SJCRH30 (cell line): ENCODE measurements around the gene IL32. TPM values are rescaled to one million over a fixed set of nuclear protein-coding genes. Genes with fewer than 3 reads are reported as not detected.
A peak's percentile ranks its signal among the peaks of the same experiment; 100 is the strongest.

ENCODE experiments used
- DNase-seq, 2 experiments: peaks; one replicate each; pipeline ENCODE4 v3.0.0-alpha.2; 2015 to 2020
- H3K27ac ChIP-seq: fragments of 250-450 bp; sonication (Bioruptor Pico); 2 replicates; pipeline ENCODE4 v1.5.1; 2020; ENCODE audit warnings: mild to moderate bottlenecking, moderate library complexity
- H3K27me3 ChIP-seq: fragments of 250-450 bp; sonication (Bioruptor Pico); 2 replicates; pipeline ENCODE4 v1.5.1; 2020; ENCODE audit warnings: mild to moderate bottlenecking, moderate library complexity
- H3K36me3 ChIP-seq: fragments of 250-450 bp; sonication (Bioruptor Pico); 2 replicates; pipeline ENCODE4 v1.5.1; 2020; ENCODE audit warnings: mild to moderate bottlenecking, moderate library complexity
- H3K4me1 ChIP-seq: fragments of 250-450 bp; sonication (Bioruptor Pico); 2 replicates; pipeline ENCODE4 v1.5.1; 2020; ENCODE audit warnings: mild to moderate bottlenecking, moderate library complexity
- H3K4me3 ChIP-seq: fragments of 250-450 bp; sonication (Bioruptor Pico); 2 replicates; pipeline ENCODE4 v1.5.1; 2020; ENCODE audit warnings: mild to moderate bottlenecking, moderate library complexity
- H3K9me3 ChIP-seq: fragments of 250-450 bp; sonication (Bioruptor Pico); replicated peaks from 2 replicates; pipeline ENCODE4 v1.5.1; 2020; ENCODE audit warnings: mild to moderate bottlenecking, moderate library complexity
- total RNA-seq: library from RNA; depleted of rRNA; stranded (reverse); fragments of >200 nt; shearing (Covaris generic); gene quantifications from 2 replicates; pipeline ENCODE4 v1.2.3, GENCODE V29; 2014; rRNA removed

IL32 gene, protein sequence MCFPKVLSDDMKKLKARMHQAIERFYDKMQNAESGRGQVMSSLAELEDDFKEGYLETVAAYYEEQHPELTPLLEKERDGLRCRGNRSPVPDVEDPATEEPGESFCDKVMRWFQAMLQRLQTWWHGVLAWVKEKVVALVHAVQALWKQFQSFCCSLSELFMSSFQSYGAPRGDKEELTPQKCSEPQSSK
- 158 and 177 TPM in 2 replicates for total RNA-seq

DNA sequence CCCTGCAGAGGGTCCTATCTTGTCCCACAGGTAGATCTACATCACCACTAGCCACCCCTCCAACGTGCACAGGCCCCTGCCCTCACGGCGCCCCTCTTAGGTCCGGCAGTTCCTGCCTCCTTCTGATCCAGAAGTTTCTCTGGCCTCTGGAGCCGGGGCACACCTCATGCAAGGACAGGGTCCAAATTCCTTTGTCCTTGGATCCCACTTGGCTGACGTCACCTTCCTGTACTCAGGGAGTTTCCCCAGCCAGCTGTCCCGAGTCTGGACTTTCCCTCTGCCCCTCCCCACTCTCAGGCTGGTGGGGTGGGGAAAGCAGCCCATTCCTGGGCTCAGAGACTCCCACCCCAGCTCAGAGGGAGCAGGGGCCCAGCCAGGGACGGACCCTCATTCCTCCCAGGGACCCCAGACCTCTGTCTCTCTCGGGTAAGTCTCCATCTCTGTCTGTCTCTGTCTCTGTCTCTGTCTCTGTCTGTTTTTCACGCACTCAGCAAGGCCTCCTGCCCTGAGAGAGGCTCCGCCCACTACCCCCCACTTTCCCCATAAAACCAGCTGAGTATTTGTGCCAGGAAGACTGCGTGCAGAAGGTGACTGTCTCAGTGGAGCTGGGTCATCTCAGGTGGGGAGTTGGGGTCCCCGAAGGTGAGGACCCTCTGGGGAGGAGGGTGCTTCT, at the start of gene IL32:
Gene IL32 (plus strand): TSS at position 572 of the 673 bp plus-strand sequence. CDS start 172 bp downstream, outside the sequence.
- peak within 1 kb of the TSS; percentile 92 for H3K27ac ChIP-seq
- H3K27me3 ChIP-seq = no peaks in the 10 kb centered on the region
- H3K4me3 ChIP-seq = peak within 1 kb of the TSS; percentile 69
- peak; percentile 88 to 89 for DNase-seq
- no peaks in the 10 kb centered on the region for H3K9me3 ChIP-seq
- peaks cover 22% of the 10 kb centered on the region for H3K4me1 ChIP-seq
- peaks cover 18% of the 10 kb centered on the region for H3K36me3 ChIP-seq

DNA sequence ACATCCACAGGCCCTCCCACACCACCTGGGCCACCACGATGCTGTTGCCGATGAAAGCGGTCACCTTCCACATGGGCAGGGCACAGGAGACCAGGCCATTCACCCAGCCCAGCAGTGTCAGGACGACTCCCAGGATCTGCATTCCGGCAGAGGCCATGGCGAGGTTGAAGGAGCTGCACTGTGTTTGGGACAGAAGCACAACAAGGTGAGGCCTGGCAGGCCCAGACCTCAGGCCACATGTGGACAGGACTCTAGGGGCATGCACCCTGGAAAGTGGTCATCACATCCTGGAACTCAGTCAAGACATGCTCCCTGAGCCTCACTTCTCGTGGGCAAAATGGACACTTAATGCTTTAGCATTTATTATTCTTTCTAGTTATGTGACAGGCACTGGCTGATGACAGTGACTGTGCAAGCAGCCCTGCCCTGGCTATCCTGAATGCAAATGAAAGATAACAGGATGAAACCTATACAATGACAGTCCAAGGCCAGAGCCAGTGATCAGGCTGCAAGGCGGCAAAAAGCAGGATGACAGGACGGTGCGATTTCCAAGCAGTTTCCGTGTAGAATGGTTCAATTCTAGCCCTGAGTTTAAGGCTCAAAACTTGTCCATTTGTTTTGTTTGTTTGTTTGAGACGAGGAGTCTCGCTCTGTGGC, 49.4 kb upstream of the IL32 start:
- Histone ChIP-seq H3K27ac (no peak overlapping the region), H3K36me3 (no peaks in the 10 kb centered on the region), H3K9me3 (no peaks in the 10 kb centered on the region), H3K4me3 (no peak overlapping the region), H3K4me1 (peaks cover 9% of the 10 kb centered on the region; the same call in 1 of the 2 replicates), H3K27me3 (peaks cover 8% of the 10 kb centered on the region)
- no peak for DNase-seq

DNA sequence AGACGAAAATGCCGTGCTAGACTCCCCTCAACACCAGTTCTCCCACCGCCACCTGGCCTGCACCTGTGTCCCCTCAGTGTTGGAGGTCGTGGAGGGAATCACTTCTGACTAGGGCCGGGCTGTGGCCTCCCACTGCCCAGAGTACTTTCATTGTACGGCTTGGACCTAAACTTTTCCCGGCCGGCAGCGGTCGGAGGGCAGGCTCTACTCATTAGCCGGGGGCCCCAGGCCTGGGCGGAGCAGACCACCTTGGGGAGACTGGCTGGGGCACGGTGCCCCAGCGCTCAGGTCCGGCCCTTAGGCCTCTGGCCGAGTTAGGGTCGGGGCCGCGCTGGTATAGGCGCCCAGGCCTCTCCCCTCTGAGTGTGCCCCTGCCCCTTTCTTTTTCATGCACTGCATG, 48.1 kb upstream of the IL32 start:
- no peak overlapping the region for H3K4me3 ChIP-seq
- H3K4me1 ChIP-seq = peaks cover 8% of the 10 kb centered on the region
- no peaks in the 10 kb centered on the region for H3K9me3 ChIP-seq
- no peak for DNase-seq
- H3K27me3 ChIP-seq = peaks cover 1% of the 10 kb centered on the region
- peaks cover under 1% of the 10 kb centered on the region for H3K36me3 ChIP-seq
- no peak overlapping the region for H3K27ac ChIP-seq

DNA sequence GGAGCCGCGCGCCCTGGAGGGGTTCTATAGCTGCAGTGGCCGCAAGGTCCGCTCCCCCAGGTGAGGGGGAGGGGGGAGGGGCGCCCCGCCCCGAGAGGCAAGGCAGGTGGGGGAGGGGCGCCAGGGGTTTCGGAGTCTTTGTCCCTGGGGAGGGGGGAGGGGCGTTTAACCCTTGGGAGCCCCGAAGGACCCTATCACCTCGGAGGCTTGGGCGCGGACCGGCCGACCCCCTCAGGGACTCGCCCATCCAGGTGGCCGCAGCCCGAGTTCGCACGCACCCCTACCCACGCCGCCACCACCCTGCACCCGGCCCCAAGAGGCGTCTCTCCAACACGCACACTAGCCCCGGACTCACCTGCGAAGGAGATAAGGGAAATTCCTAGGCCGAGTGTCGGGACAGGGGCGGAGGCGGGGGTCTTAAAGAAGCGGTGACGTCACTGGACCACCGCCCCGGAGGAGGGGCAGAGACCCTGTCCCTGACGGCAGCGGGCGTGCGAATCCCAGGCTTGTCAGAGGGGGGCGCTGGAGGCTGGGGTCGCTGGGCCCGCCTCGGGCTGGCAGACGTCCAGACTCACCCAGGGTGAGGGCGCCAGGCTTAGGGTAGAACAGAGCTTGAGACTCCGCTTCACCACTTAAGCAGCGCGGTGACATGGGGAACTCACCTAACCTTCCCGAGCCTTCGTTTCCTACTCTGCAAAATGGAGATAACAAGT, 47.5 kb upstream of the IL32 start, which contains the start of gene CLDN6:
Gene CLDN6 (minus strand): TSS at position 390 of the 713 bp plus-strand sequence. CDS start 2,162 bp downstream, outside the sequence.
- peaks cover 7% of the 10 kb centered on the region for H3K36me3 ChIP-seq
- no peaks in the 10 kb centered on the region; the same call in 1 of the 2 replicates for H3K27me3 ChIP-seq
- peak; percentile 28 to 31 for DNase-seq
- no peaks in the 10 kb centered on the region for H3K9me3 ChIP-seq
- H3K4me3 ChIP-seq = no peak within 1 kb of the TSS
- H3K27ac ChIP-seq = no peak within 1 kb of the TSS
- H3K4me1 ChIP-seq = peaks cover 9% of the 10 kb centered on the region

DNA sequence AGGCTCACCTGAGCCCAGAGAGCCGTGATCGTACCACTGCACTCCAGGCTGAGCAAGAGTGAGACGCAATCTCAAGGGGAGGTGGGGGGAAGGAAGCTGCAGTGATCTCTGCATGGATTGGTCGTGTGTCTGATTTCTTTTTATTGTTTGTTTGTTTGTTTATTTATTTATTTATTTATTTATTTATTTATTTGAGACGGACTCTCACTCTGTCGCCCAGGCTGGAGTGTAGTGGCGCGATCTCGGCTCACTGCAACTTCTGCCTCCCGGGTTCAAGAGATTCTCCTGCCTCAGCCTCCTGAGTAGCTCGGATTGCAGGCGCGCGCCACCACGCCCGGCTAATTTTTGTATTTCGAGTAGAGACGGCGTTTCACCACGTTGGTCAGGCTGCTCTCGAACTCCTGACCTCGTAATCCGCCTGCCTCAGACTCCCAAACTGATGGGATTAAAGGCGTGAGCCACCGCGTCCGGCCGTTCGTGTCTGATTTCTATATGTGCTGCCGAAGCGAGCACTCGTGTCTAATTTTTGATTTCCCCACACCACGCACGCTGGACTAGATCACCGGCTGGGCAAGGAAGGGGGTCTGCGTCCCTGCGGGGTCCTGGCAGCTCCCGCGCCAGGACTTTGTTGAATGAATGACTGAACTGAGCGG, 45.7 kb upstream of the IL32 start:
- Histone ChIP-seq H3K9me3 (no peaks in the 10 kb centered on the region), H3K27me3 (no peaks in the 10 kb centered on the region), H3K4me1 (peaks cover 12% of the 10 kb centered on the region), H3K4me3 (peak overlapping the region; percentile 95), H3K27ac (peak overlapping the region; percentile 95; the same call in 1 of the 2 replicates), H3K36me3 (peaks cover 7% of the 10 kb centered on the region)
- no peak for DNase-seq

DNA sequence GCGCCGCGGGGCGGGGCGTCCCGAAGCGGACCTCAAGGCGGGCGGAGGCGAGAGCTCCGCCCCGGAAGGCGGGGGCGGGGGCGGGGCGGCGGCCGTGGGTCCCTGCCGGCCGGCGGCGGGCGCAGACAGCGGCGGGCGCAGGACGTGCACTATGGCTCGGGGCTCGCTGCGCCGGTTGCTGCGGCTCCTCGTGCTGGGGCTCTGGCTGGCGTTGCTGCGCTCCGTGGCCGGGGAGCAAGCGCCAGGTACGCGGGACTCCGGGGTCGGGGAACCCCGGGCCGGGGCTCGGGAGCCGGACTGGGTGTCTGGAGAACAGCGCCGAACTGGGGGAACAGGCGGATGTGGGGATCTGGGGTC, 45.2 kb upstream of the IL32 start, which contains the start of gene TNFRSF12A:
Gene TNFRSF12A (plus strand): TSS at position 122 of the 357 bp plus-strand sequence. CDS start 30 bp downstream, at position 152.
- DNase-seq = peak; percentile 77 to 85
- no peaks in the 10 kb centered on the region for H3K9me3 ChIP-seq
- H3K4me1 ChIP-seq = peaks cover 12% of the 10 kb centered on the region
- H3K4me3 ChIP-seq = peak within 1 kb of the TSS; percentile 95
- H3K27ac ChIP-seq = peak within 1 kb of the TSS; percentile 95
- peaks cover 7% of the 10 kb centered on the region for H3K36me3 ChIP-seq
- H3K27me3 ChIP-seq = no peaks in the 10 kb centered on the region

DNA sequence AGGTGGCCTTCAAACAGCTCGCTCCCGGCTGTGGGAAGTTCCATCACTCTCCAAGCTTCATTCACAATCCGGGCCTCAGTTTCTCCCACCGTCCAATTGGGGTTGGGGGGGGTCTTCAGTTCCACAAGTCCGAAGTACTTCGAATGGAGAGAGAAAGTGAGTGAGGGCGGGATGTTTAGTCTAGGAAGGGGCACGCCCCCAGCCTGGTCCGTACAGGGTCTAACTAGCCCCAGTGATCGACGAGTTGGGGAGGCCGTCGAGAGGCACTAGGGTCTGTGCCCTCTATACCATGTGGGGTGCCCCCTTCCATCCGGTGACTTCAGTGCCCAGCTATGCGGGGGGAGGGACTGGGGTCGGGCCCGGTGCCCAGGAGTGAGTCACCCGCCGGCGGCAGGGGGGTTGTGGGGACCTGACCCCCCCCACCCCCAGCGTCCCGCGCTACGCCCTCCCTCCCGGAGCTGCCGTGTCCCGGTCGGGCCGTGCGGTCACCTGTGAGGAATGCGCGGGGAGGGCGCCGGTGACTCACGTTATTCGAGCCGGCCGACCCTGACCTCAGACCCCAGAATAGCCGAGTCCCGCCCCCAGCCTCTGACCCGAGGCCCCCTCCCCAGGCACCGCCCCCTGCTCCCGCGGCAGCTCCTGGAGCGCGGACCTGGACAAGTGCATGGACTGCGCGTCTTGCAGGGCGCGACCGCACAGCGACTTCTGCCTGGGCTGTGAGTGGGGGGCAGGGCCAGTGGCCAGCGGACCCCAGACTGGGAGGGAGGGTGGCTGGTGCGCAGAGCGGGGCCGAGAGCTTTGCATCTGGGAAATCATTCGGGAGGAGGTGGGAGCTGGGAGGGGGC, 44.6 kb upstream of the IL32 start:
- Histone ChIP-seq H3K4me1 (peaks cover 12% of the 10 kb centered on the region), H3K4me3 (peak overlapping the region; percentile 95), H3K9me3 (no peaks in the 10 kb centered on the region), H3K36me3 (peaks cover 7% of the 10 kb centered on the region), H3K27ac (peak overlapping the region; percentile 95), H3K27me3 (no peaks in the 10 kb centered on the region)
- DNase-seq = peak; percentile 68 to 87

DNA sequence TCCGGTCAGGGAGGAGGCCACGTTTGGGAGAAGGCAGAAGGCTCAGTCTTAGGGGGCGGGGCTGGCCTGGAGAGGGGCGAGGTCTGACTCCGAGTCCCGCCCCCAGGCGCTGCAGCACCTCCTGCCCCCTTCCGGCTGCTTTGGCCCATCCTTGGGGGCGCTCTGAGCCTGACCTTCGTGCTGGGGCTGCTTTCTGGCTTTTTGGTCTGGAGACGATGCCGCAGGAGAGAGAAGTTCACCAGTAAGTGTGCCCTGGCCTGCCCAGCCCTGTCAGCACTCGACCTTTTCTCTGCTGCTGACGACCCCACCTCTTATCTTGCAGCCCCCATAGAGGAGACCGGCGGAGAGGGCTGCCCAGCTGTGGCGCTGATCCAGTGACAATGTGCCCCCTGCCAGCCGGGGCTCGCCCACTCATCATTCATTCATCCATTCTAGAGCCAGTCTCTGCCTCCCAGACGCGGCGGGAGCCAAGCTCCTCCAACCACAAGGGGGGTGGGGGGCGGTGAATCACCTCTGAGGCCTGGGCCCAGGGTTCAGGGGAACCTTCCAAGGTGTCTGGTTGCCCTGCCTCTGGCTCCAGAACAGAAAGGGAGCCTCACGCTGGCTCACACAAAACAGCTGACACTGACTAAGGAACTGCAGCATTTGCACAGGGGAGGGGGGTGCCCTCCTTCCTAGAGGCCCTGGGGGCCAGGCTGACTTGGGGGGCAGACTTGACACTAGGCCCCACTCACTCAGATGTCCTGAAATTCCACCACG, 43.8 kb upstream of the IL32 start:
- DNase-seq = peak; percentile 87 to 90
- H3K27ac ChIP-seq = peak overlapping the region; percentile 95
- H3K4me1 ChIP-seq = peaks cover 12% of the 10 kb centered on the region
- no peaks in the 10 kb centered on the region for H3K27me3 ChIP-seq
- H3K36me3 ChIP-seq = peaks cover 7% of the 10 kb centered on the region
- no peaks in the 10 kb centered on the region for H3K9me3 ChIP-seq
- H3K4me3 ChIP-seq = peak overlapping the region; percentile 95

DNA sequence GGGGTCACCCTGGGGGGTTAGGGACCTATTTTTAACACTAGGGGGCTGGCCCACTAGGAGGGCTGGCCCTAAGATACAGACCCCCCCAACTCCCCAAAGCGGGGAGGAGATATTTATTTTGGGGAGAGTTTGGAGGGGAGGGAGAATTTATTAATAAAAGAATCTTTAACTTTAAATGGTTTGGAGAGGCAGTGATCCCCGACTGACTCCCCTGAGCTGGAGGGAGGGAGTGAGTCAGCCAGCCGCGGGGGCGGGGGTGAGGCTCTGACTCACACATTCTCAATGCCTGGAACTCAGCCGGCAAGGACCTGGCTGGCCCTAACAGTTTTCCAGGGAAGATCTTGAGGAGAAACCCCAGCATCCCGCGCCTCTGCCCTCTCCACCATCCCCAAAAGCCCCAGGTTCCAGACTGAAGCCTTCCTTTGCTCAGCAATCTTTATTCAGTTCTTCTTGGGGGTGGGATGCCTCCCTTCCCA, 43.2 kb upstream of the IL32 start:
- peak; percentile 85 to 89 for DNase-seq
- H3K4me1 ChIP-seq = peaks cover 17% of the 10 kb centered on the region

DNA sequence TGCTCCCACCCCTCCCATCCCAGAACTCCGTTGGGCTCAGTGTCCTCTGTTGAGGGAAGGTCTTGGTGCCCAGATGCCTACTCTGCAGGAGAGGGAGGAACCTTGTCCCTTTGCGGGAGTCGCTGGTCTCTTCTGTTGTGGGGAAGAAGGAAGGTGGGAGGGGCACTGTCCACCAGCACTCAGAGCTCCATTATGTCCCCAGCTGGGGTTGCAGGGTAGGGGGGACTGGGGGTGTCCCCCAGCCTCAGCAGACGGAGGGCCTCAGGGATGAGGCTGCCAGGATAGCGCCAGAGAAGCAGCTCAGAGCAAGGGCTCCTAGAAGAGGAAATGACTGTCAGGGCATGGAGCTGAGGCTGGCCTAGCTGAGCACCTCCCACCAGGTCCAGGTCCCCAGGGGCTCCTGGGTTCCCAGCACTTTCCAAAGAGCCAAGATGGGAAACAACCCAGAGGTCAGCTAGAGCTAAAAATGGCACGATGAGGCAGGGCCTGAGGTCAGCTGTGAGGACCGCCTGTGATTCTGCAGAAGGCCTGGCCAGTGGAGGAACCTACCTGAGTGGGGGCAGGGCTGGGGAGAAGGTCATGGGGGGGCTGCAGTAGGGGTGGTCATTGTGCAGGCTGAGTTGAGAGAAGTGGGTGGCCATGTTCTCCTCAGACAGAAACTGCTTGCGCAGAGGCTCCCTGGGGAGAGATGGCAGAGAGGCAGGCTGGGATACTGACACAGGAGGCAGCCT, 42.6 kb upstream of the IL32 start:
- peak; percentile 24 to 32 for DNase-seq
- peak overlapping the region; percentile 95 for H3K27ac ChIP-seq
- no peaks in the 10 kb centered on the region for H3K27me3 ChIP-seq
- peaks cover 21% of the 10 kb centered on the region for H3K4me1 ChIP-seq
- H3K9me3 ChIP-seq = no peaks in the 10 kb centered on the region
- peak overlapping the region; percentile 95 for H3K4me3 ChIP-seq
- peaks cover 7% of the 10 kb centered on the region for H3K36me3 ChIP-seq

More for the DNA sequence above, 43.2 kb upstream of the IL32 start:
- Histone ChIP-seq H3K9me3 (no peaks in the 10 kb centered on the region), H3K4me3 (peak overlapping the region; percentile 95), H3K27me3 (no peaks in the 10 kb centered on the region), H3K36me3 (peaks cover 7% of the 10 kb centered on the region), H3K27ac (peak overlapping the region; percentile 95)

DNA sequence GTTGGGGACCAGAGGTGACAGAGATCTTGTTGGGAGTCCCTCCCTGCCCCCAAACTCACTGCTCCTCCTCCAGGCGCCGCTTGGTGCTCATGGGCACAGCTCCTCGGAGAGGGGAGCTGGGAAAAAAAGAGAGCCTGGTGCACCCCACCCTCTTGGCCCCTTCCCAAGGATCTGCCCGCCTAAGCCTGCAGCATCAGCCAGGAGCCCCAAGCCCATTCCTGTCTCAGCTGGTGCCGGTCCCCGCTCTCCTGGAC, 42.1 kb upstream of the IL32 start:
- peak overlapping the region; percentile 95 for H3K4me3 ChIP-seq
- peak overlapping the region; percentile 95; the same call in 1 of the 2 replicates for H3K27ac ChIP-seq
- peaks cover 21% of the 10 kb centered on the region for H3K4me1 ChIP-seq
- H3K27me3 ChIP-seq = no peaks in the 10 kb centered on the region
- no peaks in the 10 kb centered on the region for H3K9me3 ChIP-seq
- peaks cover 7% of the 10 kb centered on the region for H3K36me3 ChIP-seq
- DNase-seq = no peak

DNA sequence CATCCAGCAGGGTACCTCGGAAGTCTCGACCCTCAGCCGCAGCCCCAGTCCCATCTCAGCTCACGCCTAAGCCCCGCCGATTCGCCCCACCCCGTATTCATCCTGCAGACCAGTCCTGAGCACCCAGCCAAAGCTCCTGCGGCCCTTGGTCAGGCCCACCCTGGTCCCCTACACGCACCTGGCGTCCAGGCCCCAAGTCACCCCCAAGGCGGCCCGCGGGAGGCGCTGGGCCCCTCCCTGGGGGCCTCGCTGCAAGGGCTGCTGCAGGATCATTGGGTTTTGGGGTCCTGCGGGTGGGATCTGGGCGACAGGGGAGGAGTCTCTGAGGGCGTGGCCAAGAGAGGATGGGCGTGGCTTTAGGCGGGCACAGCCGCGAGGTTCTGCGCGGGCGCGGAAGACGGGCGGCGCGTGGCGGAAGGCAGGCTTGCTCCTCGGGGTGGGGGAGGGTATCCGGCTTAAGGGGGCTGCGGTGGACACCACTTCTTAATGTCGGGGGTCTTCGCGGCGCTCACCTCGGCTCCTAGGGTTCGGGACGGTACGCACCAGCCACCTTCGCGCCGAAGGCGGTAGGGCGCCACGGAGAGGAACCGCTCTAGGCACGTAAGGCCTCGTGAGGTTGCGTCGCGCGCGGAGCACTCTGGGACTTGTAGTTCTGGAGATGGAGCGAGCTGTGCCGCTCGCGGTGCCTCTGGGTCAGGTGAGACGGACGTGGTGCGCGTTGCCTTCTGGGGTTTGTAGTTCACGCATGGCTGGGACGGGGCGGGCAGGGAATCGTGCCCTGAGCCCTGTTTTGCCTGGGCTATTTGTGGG, 41.6 kb upstream of the IL32 start, which contains the start of the genes HCFC1R1 and THOC6:
Gene HCFC1R1 (minus strand): TSS at position 274 of the 810 bp plus-strand sequence. CDS start 1 bp downstream, at position 273.
Gene THOC6 (plus strand): TSS at position 367 of the 810 bp plus-strand sequence. CDS start 292 bp downstream, at position 659.
- Histone ChIP-seq H3K4me3 (peak within 1 kb of the TSS; percentile 95), H3K27ac (peak within 1 kb of the TSS; percentile 95), H3K9me3 (no peaks in the 10 kb centered on the region), H3K36me3 (peaks cover 7% of the 10 kb centered on the region), H3K4me1 (peaks cover 21% of the 10 kb centered on the region), H3K27me3 (no peaks in the 10 kb centered on the region)
- peak; percentile 98 for DNase-seq
